HG02571 (cell line): Measurements from ENCODE around the gene OPTC.
"Not testable (repeated sequence)": the region's sequence is repeated elsewhere in the genome, so short reads cannot be mapped to it uniquely, and the experiment has no call there.

Experiments
- ATAC-seq: cut with Tn5 transposase; IDR thresholded peaks from one replicate; pipeline ENCODE4 v1.9.1; 2021; ENCODE audit warnings: mild to moderate bottlenecking, moderate library complexity; ENCODE audit not compliant: unreplicated experiment

Gene OPTC

GRCh38 chr1:203464743-203465142 lies 29.2 kb upstream of the OPTC start:
- ATAC-seq, result no peak

- no peak for ATAC-seq
Measured at GRCh38 chr1:203465146-203465798, 28.7 kb upstream of the OPTC start.

GRCh38 chr1:203465948-203466347 lies 28.0 kb upstream of the OPTC start:
- no peak for ATAC-seq

GRCh38 chr1:203466906-203467549 lies 26.9 kb upstream of the OPTC start:
- ATAC-seq, result not testable (repeated sequence)

- ATAC-seq, result no peak
Measured at GRCh38 chr1:203467550-203467921, 26.4 kb upstream of the OPTC start.

GRCh38 chr1:203468326-203468725 lies 25.6 kb upstream of the OPTC start:
- ATAC-seq, result no peak

- no peak for ATAC-seq
Measured at GRCh38 chr1:203470240-203470639, 23.7 kb upstream of the OPTC start.

- no peak for ATAC-seq
Measured at GRCh38 chr1:203471841-203472240, 22.1 kb upstream of the OPTC start.

- no peak for ATAC-seq
Measured at GRCh38 chr1:203473281-203473680, 20.7 kb upstream of the OPTC start.

- no peak for ATAC-seq
Measured at GRCh38 chr1:203473781-203474305, 20.1 kb upstream of the OPTC start.

GRCh38 chr1:203475012-203475981 lies 18.7 kb upstream of the OPTC start, which contains the start of gene PRELP:
Gene PRELP (plus strand): TSS chr1:203475806. CDS start chr1:203483185, 7,379 bp downstream.
- no peak for ATAC-seq

GRCh38 chr1:203476216-203476814 lies 17.6 kb upstream of the OPTC start:
- no peak for ATAC-seq

GRCh38 chr1:203477748-203478147 lies 16.2 kb upstream of the OPTC start:
- no peak for ATAC-seq

GRCh38 chr1:203478231-203478630 lies 15.7 kb upstream of the OPTC start:
- no peak for ATAC-seq

GRCh38 chr1:203478986-203479385 lies 15.0 kb upstream of the OPTC start:
- ATAC-seq, result no peak

GRCh38 chr1:203479646-203480045 lies 14.3 kb upstream of the OPTC start:
- ATAC-seq, result no peak

GRCh38 chr1:203480084-203480483 lies 13.9 kb upstream of the OPTC start:
- no peak for ATAC-seq

GRCh38 chr1:203480525-203481084 lies 13.3 kb upstream of the OPTC start:
- no peak for ATAC-seq

- ATAC-seq, result no peak
Measured at GRCh38 chr1:203481196-203481595, 12.8 kb upstream of the OPTC start.

GRCh38 chr1:203486618-203487370 lies 7.2 kb upstream of the OPTC start:
- ATAC-seq, result no peak
